ENCODE results near the gene SLC6A17. TPM values are rescaled to one million over a fixed set of nuclear protein-coding genes. Genes with fewer than 3 reads are reported as not detected.
A peak's percentile ranks its signal among the peaks of the same experiment; 100 is the strongest.

The SLC6A17 gene
- total RNA-seq, 2 experiments from 2014 or later, result not detected

GRCh38 chr1:110189181-110189580 lies 38.9 kb downstream of the SLC6A17 start:
- POLR2A ChIA-PET, result no interaction called here
- peaks cover 35% of the 10 kb centered on the region for H3K27me3 Mint-ChIP-seq
- H3K9me3 Mint-ChIP-seq, result no peaks in the 10 kb centered on the region
- no peak overlapping the region for H3K27ac Mint-ChIP-seq
- H3K36me3 Mint-ChIP-seq (ENCODE audit: low read depth), result no peaks in the 10 kb centered on the region
- CTCF ChIA-PET, result no interaction called here
- no peak for DNase-seq
- no peak overlapping the region for H3K4me3 Mint-ChIP-seq
- no peaks in the 10 kb centered on the region for H3K4me1 Mint-ChIP-seq

- peaks cover 29% of the 10 kb centered on the region for H3K27me3 Mint-ChIP-seq
- POLR2A ChIA-PET, result no interaction called here
- no peaks in the 10 kb centered on the region for H3K9me3 Mint-ChIP-seq
- no peak overlapping the region for H3K4me3 Mint-ChIP-seq
- no peaks in the 10 kb centered on the region for H3K36me3 Mint-ChIP-seq (ENCODE audit: low read depth)
- no peak for DNase-seq
- H3K27ac Mint-ChIP-seq, result no peak overlapping the region
- CTCF ChIA-PET, result interaction anchor here (0.6 to 1.4 kb wide), 3 partner anchors 13 to 102 kb away, joined by 4 to 5 read pairs (median 4); no protein-coding TSS in a partner anchor
- H3K4me1 Mint-ChIP-seq, result no peaks in the 10 kb centered on the region
Measured at GRCh38 chr1:110190282-110190929, 40.1 kb downstream of the SLC6A17 start.

DNA sequence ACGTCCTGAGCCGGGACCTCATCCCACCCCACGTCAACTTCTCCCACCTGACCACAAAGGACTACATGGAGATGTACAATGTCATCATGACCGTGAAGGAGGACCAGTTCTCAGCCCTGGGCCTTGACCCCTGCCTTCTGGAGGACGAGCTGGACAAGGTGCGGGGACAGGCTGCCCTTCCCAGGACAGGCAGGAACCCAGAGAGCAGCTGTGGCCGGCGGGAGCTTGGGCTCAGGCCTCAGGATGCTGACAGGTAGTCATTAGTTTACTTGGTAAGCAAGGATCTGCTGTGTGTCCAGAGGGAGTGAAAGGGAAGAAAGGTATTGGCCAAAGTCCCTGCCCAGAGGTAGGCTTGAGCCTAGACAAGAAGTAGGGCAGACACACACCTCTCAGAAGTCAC lies 42.2 kb downstream of the SLC6A17 start:
- Mint-ChIP-seq H3K36me3 (ENCODE audit: low read depth) (no peaks in the 10 kb centered on the region), H3K27me3 (peaks cover 17% of the 10 kb centered on the region), H3K4me3 (no peak overlapping the region), H3K9me3 (no peaks in the 10 kb centered on the region), H3K27ac (no peak overlapping the region), H3K4me1 (no peaks in the 10 kb centered on the region)
- POLR2A ChIA-PET, result no interaction called here
- no peak for DNase-seq
- CTCF ChIA-PET, result no interaction called here

- no peak for DNase-seq
- Mint-ChIP-seq H3K27ac (no peak overlapping the region), H3K4me1 (no peaks in the 10 kb centered on the region), H3K36me3 (ENCODE audit: low read depth) (no peaks in the 10 kb centered on the region), H3K27me3 (peaks cover 3% of the 10 kb centered on the region), H3K9me3 (no peaks in the 10 kb centered on the region), H3K4me3 (no peak overlapping the region)
- ChIA-PET POLR2A (no interaction called here), CTCF (no interaction called here)
Measured at GRCh38 chr1:110195196-110195595, 44.9 kb downstream of the SLC6A17 start.

DNA sequence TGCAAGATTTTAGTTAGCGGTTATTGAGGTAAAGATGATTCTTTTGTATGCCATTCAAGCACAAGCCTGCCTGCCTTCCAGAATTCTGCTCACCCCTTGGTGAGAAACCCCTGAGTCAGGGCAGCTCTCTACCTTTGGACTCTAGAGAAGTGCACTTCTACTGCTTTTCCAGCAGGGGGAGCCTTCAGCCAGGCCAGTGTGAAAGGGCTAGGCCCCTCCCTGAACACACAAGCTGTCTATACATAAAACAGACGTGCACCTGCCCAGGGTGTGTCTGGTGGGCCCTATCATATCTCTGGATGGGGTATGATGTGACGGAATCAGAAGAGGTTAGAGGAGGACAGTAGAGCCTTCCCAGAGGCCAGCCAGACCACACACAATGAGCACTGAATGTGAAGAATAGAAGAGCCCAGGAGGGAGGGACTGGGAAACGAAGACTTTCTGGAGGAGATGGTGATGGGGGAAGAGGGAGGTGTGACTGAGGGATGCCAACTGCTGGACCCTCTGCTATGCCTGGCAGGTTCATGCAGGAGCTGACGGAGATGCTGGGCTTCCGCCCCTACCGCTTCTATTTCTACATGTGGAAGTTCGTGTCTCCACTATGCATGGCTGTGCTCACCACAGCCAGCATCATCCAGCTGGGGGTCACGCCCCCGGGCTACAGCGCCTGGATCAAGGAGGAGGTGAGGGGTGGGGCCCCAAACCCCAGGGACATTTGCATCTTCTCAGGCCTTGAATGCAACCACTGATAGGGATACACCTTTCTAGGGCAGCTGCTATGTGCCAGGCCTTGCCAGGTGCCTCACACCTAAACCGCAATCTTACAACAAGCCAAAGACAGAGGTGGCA lies 46.8 kb downstream of the SLC6A17 start:
- H3K4me1 Mint-ChIP-seq, result no peaks in the 10 kb centered on the region
- H3K36me3 Mint-ChIP-seq (ENCODE audit: low read depth), result no peaks in the 10 kb centered on the region
- no peak overlapping the region for H3K4me3 Mint-ChIP-seq
- no peak overlapping the region for H3K27ac Mint-ChIP-seq
- peak; percentile 56 for DNase-seq
- no peaks in the 10 kb centered on the region for H3K9me3 Mint-ChIP-seq
- H3K27me3 Mint-ChIP-seq, result no peaks in the 10 kb centered on the region
- ChIA-PET CTCF (interaction anchor here (0.6 to 2.8 kb wide), 31 partner anchors 9 to 299 kb away, joined by 3 to 32 read pairs (median 4); partner anchors contain the start of genes KCNC4 and SLC16A4), POLR2A (interaction anchor here (0.7 to 1.5 kb wide), 5 partner anchors 9 to 299 kb away, joined by 3 to 5 read pairs (median 3); partner anchors contain the start of gene KCNC4)

DNA sequence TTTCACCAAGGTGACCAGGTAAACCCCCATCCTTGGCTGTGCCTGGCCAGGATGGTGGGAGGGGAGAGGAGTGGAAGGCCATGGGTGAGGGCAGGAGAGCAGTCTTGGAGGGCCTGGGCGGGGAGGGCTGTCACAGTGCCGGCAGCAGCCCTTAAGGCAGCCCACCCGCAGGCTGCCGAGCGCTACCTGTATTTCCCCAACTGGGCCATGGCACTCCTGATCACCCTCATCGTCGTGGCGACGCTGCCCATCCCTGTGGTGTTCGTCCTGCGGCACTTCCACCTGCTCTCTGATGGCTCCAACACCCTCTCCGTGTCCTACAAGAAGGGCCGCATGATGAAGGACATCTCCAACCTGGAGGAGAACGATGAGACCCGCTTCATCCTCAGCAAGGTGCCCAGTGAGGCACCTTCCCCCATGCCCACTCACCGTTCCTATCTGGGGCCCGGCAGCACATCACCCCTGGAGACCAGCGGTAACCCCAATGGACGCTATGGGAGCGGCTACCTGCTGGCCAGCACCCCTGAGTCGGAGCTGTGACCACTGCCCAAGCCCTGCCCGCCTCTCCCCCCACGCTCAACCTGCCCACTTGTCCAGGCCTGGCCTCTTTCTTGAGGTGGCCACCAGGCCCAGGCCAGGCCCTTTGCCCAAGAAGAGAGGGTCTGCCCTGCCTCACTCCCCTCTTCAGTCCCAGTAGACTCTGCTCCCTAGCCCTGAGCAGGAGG lies 47.8 kb downstream of the SLC6A17 start:
- Mint-ChIP-seq H3K36me3 (ENCODE audit: low read depth) (no peaks in the 10 kb centered on the region), H3K9me3 (no peaks in the 10 kb centered on the region), H3K27me3 (no peaks in the 10 kb centered on the region), H3K4me3 (no peak overlapping the region), H3K4me1 (peaks cover 3% of the 10 kb centered on the region), H3K27ac (no peak overlapping the region)
- ChIA-PET POLR2A (interaction anchor here (1.3 to 1.5 kb wide), 2 partner anchors 14 to 298 kb away, joined by 3 to 5 read pairs; no protein-coding TSS in a partner anchor), CTCF (interaction anchor here (0.9 to 2.8 kb wide), 7 partner anchors 10 to 262 kb away, joined by 3 to 32 read pairs (median 7); partner anchors contain the start of gene KCNC4)
- no peak for DNase-seq

DNA sequence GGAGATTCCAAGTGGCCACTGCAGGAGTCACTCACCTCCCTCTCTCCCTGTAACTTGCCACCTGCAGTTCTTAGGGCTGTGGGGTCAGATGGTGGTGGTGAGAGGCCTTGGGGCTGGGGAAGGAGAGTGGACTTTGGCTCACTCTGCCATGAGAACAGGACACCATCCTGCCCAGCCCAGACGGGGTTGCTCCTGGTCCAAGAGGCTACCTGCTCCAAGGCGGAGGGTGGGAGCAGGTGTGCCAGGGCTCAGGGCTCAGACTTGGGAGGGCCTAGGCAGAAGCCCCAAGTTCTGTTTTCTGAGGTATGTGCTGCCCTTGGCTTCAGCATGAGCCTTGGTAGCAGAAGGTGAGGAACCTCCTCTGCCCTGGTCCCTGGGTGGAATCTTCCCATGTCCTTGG lies 48.5 kb downstream of the SLC6A17 start:
- Mint-ChIP-seq H3K27me3 (no peaks in the 10 kb centered on the region), H3K27ac (no peak overlapping the region), H3K36me3 (ENCODE audit: low read depth) (no peaks in the 10 kb centered on the region), H3K4me3 (no peak overlapping the region), H3K9me3 (no peaks in the 10 kb centered on the region), H3K4me1 (peaks cover 10% of the 10 kb centered on the region)
- CTCF ChIA-PET, result interaction anchor here (1.5 to 2.8 kb wide), 2 partner anchors 10 to 297 kb away, joined by 5 to 28 read pairs; partner anchors contain the start of gene KCNC4
- POLR2A ChIA-PET, result no interaction called here
- no peak for DNase-seq

- POLR2A ChIA-PET, result interaction anchor here (1.5 kb wide), 1 partner anchor 138 kb away, joined by 7 read pairs; no protein-coding TSS in a partner anchor
- Mint-ChIP-seq H3K4me3 (no peak overlapping the region), H3K27ac (no peak overlapping the region), H3K4me1 (peaks cover 13% of the 10 kb centered on the region), H3K36me3 (ENCODE audit: low read depth) (no peaks in the 10 kb centered on the region), H3K27me3 (no peaks in the 10 kb centered on the region), H3K9me3 (no peaks in the 10 kb centered on the region)
- CTCF ChIA-PET, result interaction anchor here (1.5 to 6.2 kb wide), 2 partner anchors 114 to 295 kb away, joined by 5 to 66 read pairs; no protein-coding TSS in a partner anchor
- no peak for DNase-seq
Measured at GRCh38 chr1:110200190-110200589, 49.9 kb downstream of the SLC6A17 start.

GRCh38 chr1:110200666-110201065 lies 50.4 kb downstream of the SLC6A17 start:
- POLR2A ChIA-PET, result interaction anchor here (1.5 kb wide), 1 partner anchor 137 kb away, joined by 7 read pairs; no protein-coding TSS in a partner anchor
- Mint-ChIP-seq H3K27ac (no peak overlapping the region), H3K36me3 (ENCODE audit: low read depth) (no peaks in the 10 kb centered on the region), H3K9me3 (no peaks in the 10 kb centered on the region), H3K4me3 (no peak overlapping the region), H3K27me3 (no peaks in the 10 kb centered on the region), H3K4me1 (peaks cover 13% of the 10 kb centered on the region)
- CTCF ChIA-PET, result interaction anchor here (0.7 to 6.2 kb wide), 4 partner anchors 113 to 295 kb away, joined by 3 to 68 read pairs (median 36); no protein-coding TSS in a partner anchor
- no peak for DNase-seq

- no peak for DNase-seq
- no peak overlapping the region for H3K4me3 Mint-ChIP-seq
- H3K9me3 Mint-ChIP-seq, result no peaks in the 10 kb centered on the region
- H3K27ac Mint-ChIP-seq, result no peak overlapping the region
- CTCF ChIA-PET, result interaction anchor here (0.7 to 6.2 kb wide), 9 partner anchors 109 to 295 kb away, joined by 3 to 68 read pairs (median 15); partner anchors contain the start of gene RBM15
- H3K4me1 Mint-ChIP-seq, result peaks cover 13% of the 10 kb centered on the region
- H3K36me3 Mint-ChIP-seq (ENCODE audit: low read depth), result no peaks in the 10 kb centered on the region
- no peaks in the 10 kb centered on the region for H3K27me3 Mint-ChIP-seq
- POLR2A ChIA-PET, result interaction anchor here (1.5 kb wide), 1 partner anchor 137 kb away, joined by 7 read pairs; no protein-coding TSS in a partner anchor
Measured at GRCh38 chr1:110201157-110201825, 51.0 kb downstream of the SLC6A17 start.

GRCh38 chr1:110203021-110203661 lies 52.8 kb downstream of the SLC6A17 start:
- ChIA-PET POLR2A (interaction anchor here (0.6 to 3.2 kb wide), 7 partner anchors 9 to 262 kb away, joined by 3 to 27 read pairs (median 3); partner anchors contain the start of gene RBM15), CTCF (interaction anchor here (0.6 to 6.2 kb wide), 33 partner anchors 9 to 297 kb away, joined by 3 to 68 read pairs (median 5); partner anchors contain the start of genes AHCYL1, LAMTOR5 and RBM15)
- Mint-ChIP-seq H3K27ac (peak overlapping the region; percentile 66), H3K27me3 (no peaks in the 10 kb centered on the region), H3K4me3 (no peak overlapping the region), H3K9me3 (no peaks in the 10 kb centered on the region), H3K36me3 (ENCODE audit: low read depth) (no peaks in the 10 kb centered on the region), H3K4me1 (peaks cover 19% of the 10 kb centered on the region)
- DNase-seq, result peak; percentile 73
